GM12801 (cell line): ENCODE measurements around the gene CRY2.

Experiments
- TF ChIP-seq, protein P1 (sequence below): IDR thresholded peaks from one replicate; pipeline ENCODE4 v1.5.1; 2011; ENCODE audit warnings: control low read depth; ENCODE audit not compliant: insufficient read length; ENCODE audit errors: extremely low read depth

CRY2 gene

DNA sequence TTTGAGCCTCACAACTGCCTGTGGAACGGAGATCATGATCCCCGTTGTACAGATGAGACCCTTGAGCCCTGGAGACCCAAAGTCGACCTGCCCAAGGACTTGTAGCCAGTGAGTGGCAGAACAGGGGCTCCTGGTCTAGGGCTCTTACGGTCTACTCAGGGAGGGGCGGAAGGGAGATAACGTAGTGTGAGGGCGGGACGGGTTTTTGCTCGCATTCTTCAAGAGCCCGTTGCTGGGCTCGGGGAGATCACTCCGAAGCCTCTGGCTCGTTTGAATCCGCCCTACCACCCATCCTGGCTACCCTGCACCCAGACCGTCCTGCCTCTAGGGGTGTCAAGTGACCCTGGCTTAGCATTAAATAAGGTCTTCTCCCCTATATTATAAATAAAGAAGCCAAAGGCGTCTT is 639 bp downstream of the CRY2 start:
- TF ChIP-seq, protein P1, sequence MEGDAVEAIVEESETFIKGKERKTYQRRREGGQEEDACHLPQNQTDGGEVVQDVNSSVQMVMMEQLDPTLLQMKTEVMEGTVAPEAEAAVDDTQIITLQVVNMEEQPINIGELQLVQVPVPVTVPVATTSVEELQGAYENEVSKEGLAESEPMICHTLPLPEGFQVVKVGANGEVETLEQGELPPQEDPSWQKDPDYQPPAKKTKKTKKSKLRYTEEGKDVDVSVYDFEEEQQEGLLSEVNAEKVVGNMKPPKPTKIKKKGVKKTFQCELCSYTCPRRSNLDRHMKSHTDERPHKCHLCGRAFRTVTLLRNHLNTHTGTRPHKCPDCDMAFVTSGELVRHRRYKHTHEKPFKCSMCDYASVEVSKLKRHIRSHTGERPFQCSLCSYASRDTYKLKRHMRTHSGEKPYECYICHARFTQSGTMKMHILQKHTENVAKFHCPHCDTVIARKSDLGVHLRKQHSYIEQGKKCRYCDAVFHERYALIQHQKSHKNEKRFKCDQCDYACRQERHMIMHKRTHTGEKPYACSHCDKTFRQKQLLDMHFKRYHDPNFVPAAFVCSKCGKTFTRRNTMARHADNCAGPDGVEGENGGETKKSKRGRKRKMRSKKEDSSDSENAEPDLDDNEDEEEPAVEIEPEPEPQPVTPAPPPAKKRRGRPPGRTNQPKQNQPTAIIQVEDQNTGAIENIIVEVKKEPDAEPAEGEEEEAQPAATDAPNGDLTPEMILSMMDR, result no peak

DNA sequence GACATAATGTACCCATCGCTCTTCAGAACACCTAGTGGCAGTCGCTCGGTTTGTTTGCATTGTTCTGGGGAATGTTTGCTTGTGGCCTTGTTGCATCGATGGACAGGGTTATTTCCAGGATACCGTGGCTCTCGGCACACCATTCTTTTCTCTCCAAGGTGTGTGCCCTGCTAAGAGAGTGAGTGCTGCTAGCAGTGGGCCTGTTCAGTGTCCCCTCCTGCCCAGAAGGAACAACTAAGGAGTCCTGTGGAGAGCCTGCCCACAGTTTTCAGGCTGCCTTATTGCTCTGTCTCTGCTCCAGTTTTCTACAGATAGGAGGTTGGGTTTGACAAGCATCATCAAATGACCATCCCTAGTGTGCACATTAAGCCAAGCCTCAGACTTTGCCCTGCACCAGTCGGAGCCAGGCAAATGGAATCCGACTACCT is 1.4 kb downstream of the CRY2 start:
- TF ChIP-seq, protein P1, result no peak

GRCh38 chr11:45850446-45850845 is 3.2 kb downstream of the CRY2 start:
- TF ChIP-seq, protein P1, result no peak

DNA sequence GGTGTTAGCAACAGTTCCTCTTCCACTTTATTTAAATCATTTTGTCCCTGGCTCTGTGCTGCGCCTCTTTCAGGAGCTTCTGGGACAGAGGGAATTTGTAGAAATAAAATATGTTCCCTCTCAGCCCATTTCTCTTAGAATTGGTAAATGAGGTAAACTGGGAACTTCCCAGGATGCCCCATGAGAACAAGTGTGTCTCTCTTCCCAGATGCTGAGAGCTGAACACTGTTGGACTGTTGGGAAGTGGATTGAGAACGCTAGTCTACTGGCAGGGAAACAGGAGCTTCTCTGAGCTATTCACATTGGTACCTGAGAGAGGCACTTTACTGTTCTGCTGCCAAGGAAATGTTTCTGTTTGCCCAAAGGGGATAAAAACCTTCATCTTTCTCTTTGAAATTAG is 4.0 kb downstream of the CRY2 start:
- TF ChIP-seq, protein P1, result no peak

DNA sequence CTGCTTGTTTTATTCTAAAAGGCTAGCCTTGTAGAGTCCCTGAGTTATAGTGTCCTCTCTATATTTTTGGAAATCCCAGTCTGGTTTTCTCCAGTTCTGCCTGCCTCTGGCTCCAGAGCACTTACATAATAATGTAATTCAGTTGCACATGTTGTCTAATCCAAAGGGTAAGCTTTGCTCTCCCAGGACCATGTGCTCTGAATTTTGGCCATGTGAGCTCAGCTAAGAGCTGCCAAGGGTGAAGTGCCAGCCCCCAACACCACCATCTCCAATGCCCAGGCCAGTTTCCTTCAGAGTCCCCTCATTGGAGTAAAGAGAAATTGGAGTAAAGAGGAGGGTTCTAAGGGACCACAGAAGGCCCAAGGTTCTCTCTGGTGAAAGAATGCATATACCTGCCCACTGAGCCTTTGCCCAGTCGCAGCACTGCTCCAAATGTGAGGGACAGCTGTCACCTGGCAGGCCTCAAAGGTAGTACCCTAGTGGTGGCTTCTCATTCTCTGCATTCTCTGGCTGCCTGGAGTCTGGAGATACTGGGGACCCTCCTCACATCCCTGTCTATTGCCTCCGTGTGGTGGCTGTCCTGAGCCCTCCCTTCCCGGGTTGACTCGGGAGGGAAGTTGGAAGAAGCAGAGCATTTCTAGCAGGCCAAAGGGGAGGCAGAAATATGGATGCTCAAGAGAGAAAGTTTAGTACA is 4.9 kb downstream of the CRY2 start:
- TF ChIP-seq, protein P1, result no peak

DNA sequence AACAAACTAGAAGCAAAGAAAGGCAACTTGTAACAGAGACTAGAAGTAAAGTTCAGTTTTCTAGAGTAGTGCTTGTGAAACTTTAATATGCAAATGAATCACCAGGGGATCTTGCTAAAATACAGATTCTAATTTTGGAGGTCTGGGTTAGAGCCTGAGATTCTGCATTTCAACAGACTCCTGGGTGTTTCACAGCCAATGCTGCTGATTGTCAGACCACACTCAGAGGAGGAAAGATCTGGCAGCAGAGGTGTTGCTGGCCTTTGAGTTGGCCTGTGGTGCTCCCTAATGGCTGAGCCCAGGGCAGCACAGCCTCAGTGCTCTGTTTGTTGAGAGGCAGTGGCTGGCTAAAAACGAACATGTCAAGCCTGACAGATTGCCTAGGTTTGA is 5.4 kb downstream of the CRY2 start:
- TF ChIP-seq, protein P1, result no peak

- TF ChIP-seq, protein P1, result no peak
Observed at GRCh38 chr11:45853332-45854219, 6.3 kb downstream of the CRY2 start.
